ENCODE measurements around the gene ENOSF1. TPM values are rescaled to one million over a fixed set of nuclear protein-coding genes. Genes with fewer than 3 reads are reported as not detected.
A peak's percentile ranks its signal among the peaks of the same experiment; 100 is the strongest.

Gene ENOSF1
- total and polyA plus RNA-seq, 2 of the 13 experiments (the other 11 are each of a cell fraction or from before 2014, with no cell fraction given), result 37.6 to 40.1 TPM

DNA sequence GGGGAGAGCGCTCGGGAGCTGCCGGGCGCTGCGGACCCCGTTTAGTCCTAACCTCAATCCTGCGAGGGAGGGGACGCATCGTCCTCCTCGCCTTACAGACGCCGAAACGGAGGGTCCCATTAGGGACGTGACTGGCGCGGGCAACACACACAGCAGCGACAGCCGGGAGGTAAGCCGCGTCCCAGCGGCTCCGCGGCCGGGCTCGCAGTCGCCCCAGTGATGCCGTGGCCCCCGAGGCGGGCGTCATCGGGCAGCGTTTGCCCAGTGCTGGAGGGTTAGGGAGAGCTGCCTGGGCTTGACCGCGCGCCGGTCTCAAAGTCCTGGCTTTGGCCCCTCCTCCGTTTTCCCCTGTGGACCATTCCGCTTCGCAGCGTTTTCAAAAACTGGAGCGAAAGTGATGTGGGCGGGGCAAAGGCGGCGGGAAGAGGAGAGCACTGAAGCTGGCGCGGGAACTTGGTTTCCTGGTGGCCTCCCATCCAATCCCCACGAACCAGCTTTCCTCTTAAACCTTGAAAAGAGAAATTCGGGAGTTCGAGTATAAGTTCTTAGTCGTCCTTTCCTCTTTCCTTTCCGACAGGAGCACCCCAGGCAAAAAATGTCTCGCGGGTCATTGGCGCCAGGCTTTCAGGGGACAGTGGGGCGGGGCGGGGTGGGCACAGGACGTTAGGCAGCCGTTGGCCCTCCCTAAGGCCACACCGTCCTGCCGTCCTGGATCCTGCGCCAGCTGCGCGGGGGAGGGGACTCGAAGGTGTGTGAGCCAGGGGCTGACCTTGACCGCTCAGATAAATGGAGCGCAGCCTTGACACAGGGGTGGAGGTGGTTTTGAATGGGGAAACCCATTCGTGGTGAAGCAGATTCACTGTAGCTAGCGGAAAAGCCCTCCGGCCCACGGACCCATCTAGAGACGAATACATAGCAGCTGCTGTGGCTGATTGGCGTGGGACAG, 54.2 kb downstream of the ENOSF1 start (continued):
- TF ChIP-seq, protein P1, sequence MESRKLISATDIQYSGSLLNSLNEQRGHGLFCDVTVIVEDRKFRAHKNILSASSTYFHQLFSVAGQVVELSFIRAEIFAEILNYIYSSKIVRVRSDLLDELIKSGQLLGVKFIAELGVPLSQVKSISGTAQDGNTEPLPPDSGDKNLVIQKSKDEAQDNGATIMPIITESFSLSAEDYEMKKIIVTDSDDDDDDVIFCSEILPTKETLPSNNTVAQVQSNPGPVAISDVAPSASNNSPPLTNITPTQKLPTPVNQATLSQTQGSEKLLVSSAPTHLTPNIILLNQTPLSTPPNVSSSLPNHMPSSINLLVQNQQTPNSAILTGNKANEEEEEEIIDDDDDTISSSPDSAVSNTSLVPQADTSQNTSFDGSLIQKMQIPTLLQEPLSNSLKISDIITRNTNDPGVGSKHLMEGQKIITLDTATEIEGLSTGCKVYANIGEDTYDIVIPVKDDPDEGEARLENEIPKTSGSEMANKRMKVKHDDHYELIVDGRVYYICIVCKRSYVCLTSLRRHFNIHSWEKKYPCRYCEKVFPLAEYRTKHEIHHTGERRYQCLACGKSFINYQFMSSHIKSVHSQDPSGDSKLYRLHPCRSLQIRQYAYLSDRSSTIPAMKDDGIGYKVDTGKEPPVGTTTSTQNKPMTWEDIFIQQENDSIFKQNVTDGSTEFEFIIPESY (CRISPR knock-in tag; IDR thresholded peaks at IDR 0.05), result peak; percentile 7; the same call in 1 of the 2 replicates
- no peak for TF ChIP-seq LCORL (IDR thresholded peaks at IDR 0.05)
- TF ChIP-seq LCORL (CRISPR knock-in tag; IDR thresholded peaks at IDR 0.05), result peak; percentile 47; the same call in 1 of the 2 replicates
- peak; percentile 93 for TF ChIP-seq ZNF605 (CRISPR knock-in tag; IDR thresholded peaks at IDR 0.05)
- TF ChIP-seq, protein P2, sequence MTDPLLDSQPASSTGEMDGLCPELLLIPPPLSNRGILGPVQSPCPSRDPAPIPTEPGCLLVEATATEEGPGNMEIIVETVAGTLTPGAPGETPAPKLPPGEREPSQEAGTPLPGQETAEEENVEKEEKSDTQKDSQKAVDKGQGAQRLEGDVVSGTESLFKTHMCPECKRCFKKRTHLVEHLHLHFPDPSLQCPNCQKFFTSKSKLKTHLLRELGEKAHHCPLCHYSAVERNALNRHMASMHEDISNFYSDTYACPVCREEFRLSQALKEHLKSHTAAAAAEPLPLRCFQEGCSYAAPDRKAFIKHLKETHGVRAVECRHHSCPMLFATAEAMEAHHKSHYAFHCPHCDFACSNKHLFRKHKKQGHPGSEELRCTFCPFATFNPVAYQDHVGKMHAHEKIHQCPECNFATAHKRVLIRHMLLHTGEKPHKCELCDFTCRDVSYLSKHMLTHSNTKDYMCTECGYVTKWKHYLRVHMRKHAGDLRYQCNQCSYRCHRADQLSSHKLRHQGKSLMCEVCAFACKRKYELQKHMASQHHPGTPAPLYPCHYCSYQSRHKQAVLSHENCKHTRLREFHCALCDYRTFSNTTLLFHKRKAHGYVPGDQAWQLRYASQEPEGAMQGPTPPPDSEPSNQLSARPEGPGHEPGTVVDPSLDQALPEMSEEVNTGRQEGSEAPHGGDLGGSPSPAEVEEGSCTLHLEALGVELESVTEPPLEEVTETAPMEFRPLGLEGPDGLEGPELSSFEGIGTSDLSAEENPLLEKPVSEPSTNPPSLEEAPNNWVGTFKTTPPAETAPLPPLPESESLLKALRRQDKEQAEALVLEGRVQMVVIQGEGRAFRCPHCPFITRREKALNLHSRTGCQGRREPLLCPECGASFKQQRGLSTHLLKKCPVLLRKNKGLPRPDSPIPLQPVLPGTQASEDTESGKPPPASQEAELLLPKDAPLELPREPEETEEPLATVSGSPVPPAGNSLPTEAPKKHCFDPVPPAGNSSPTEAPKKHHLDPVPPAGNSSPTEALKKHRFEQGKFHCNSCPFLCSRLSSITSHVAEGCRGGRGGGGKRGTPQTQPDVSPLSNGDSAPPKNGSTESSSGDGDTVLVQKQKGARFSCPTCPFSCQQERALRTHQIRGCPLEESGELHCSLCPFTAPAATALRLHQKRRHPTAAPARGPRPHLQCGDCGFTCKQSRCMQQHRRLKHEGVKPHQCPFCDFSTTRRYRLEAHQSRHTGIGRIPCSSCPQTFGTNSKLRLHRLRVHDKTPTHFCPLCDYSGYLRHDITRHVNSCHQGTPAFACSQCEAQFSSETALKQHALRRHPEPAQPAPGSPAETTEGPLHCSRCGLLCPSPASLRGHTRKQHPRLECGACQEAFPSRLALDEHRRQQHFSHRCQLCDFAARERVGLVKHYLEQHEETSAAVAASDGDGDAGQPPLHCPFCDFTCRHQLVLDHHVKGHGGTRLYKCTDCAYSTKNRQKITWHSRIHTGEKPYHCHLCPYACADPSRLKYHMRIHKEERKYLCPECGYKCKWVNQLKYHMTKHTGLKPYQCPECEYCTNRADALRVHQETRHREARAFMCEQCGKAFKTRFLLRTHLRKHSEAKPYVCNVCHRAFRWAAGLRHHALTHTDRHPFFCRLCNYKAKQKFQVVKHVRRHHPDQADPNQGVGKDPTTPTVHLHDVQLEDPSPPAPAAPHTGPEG (CRISPR knock-in tag; IDR thresholded peaks at IDR 0.05), result no peak
- TF ChIP-seq KLF11 (CRISPR knock-in tag; IDR thresholded peaks at IDR 0.05), result no peak
- TF ChIP-seq TFDP2 (CRISPR knock-in tag; IDR thresholded peaks at IDR 0.05), result peak; percentile 98
- no peak for TF ChIP-seq ZNF234 (CRISPR knock-in tag; conservative IDR thresholded peaks at IDR 0.05)
- TF ChIP-seq ZMYM3 (CRISPR knock-in tag; IDR thresholded peaks at IDR 0.05), result no peak; the same call in 1 of the 2 replicates
- TF ChIP-seq FOXA1 (IDR thresholded peaks at IDR 0.05), result no peak
- no peak; the same call in 1 of the 2 replicates for TF ChIP-seq FOXA1 (CRISPR knock-in tag; IDR thresholded peaks at IDR 0.05)
- TF ChIP-seq ZFP36 (IDR thresholded peaks at IDR 0.05; ENCODE audit: borderline replicate concordance, low read depth, low read length, partially characterized antibody), result no peak
- TF ChIP-seq EP300 (IDR thresholded peaks at IDR 0.05; ENCODE audit: low read depth in 2 of 2, low read length in 2 of 2), result peak; percentile 31 to 40; a peak in 2 of 4 replicates
- TF ChIP-seq EP300 (CRISPR knock-in tag; IDR thresholded peaks at IDR 0.05; ENCODE audit: borderline replicate concordance), result peak; percentile 42
- no peak for TF ChIP-seq SRSF9 (IDR thresholded peaks at IDR 0.05; ENCODE audit: borderline replicate concordance, insufficient read depth, low read depth, low read length, poor library complexity, severe bottlenecking)
- TF ChIP-seq ZNF354B (CRISPR knock-in tag; IDR thresholded peaks at IDR 0.05), result 0 out of 2 replicates have a peak, but pooled peaks have one; percentile 22
- TF ChIP-seq, protein P3, sequence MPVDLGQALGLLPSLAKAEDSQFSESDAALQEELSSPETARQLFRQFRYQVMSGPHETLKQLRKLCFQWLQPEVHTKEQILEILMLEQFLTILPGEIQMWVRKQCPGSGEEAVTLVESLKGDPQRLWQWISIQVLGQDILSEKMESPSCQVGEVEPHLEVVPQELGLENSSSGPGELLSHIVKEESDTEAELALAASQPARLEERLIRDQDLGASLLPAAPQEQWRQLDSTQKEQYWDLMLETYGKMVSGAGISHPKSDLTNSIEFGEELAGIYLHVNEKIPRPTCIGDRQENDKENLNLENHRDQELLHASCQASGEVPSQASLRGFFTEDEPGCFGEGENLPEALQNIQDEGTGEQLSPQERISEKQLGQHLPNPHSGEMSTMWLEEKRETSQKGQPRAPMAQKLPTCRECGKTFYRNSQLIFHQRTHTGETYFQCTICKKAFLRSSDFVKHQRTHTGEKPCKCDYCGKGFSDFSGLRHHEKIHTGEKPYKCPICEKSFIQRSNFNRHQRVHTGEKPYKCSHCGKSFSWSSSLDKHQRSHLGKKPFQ (CRISPR knock-in tag; IDR thresholded peaks at IDR 0.05; ENCODE audit: insufficient replicate concordance), result peak; percentile 85
- TF ChIP-seq CAMTA2 (CRISPR knock-in tag; IDR thresholded peaks at IDR 0.05; ENCODE audit: borderline replicate concordance), result 0 out of 2 replicates have a peak, but pooled peaks have one; percentile 11

Data from HepG2 (cell line).